ENCODE results near the gene TTLL1. TPM values are rescaled to one million over a fixed set of nuclear protein-coding genes. Genes with fewer than 3 reads are reported as not detected.

The TTLL1 gene
- 15.3 and 18.7 TPM in 2 replicates for total RNA-seq

DNA sequence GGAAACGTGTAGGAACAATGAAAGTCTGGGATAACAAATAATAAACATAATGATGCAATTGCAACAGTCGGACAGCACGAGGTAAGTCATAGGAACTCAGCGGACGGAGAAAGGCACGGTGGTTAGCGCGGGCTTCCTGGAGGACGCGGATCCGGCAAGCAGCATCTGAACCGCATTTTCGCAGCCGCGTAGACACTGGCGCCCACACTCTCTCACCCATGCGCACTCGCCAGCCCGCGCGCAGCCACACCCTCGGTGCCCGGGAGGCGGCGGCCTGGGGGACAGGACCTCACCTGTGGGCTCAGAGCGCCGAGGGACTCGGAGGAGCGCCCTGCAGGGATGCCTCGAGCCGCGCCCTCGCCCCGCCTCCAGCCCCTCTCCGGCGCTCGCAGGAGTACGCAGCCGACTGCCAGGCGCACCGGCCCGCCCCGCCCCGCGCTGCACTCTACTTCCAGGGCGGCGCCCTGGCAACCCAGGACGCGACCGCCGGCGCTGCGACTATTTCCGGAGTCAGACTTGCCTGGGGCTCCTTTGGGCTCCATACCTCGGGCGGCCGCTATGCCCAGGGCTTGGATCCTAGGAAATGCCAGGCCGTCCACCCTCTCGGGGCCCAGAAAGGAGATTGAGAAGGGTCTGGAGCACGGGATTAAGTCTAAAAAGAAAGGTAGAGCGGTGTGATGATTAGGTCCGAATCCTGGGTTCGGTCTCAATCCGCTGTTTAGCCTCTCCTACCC is at the start of gene TTLL1:
Gene TTLL1, minus strand, starts transcription at position 408 of the 734 bp plus-strand sequence. CDS start 13,805 bp downstream, outside the sequence.

DNA sequence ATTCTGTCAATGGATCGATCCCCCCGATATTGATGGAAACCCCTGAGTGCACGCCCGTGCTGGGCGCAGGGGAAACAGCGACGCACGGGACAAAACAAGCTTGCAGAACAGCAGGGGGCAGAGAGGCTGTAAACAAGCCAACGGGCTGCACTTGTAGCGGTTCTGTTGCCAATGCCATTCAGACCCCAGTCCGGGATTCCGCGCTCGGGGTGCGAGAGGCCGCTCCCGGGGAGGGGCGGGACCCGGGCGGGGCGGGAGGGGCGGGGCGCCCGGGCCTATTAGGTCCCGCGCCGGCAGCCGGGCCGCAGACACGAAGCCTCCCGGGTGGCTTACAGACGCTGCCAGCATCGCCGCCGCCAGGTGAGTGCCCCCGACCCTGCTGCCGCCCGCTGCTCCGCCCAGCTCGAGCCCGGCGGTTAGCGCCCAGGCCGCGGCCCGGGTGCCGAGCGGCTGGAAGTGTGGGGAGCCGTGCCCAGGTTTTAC is 21.3 kb upstream of the TTLL1 start, which contains the start of gene BIK:
Gene BIK, plus strand, starts transcription at position 307 of the 483 bp plus-strand sequence. CDS start 13,273 bp downstream, outside the sequence.

GRCh38 chr22:43014869-43015676 is 74.1 kb downstream of the TTLL1 start, which contains the start of gene PACSIN2:
PACSIN2 (minus strand) TSS chr22:43015149; CDS start chr22:42912080, 103,069 bp downstream.

Other genes with a start within 250 kb of the TTLL1 start
- gene ARFGAP3, start 232.1 kb downstream of the TTLL1 start, total RNA-seq: 79.4 and 90.0 TPM in 2 replicates
- gene PACSIN2, start 74.2 kb downstream of the TTLL1 start, total RNA-seq: 34.5 and 39.4 TPM in 2 replicates
- not detected in 2 replicates for gene BIK, start 21.4 kb upstream of the TTLL1 start, total RNA-seq
- gene MCAT, start 54.0 kb upstream of the TTLL1 start, total RNA-seq: 16.0 and 17.5 TPM in 2 replicates
- 288 and 318 TPM in 2 replicates for gene TSPO, start 62.2 kb upstream of the TTLL1 start, total RNA-seq
- gene TTLL12, start 97.7 kb upstream of the TTLL1 start, total RNA-seq: 19.5 and 36.7 TPM in 2 replicates